Endothelial cell of umbilical vein (primary cell): ENCODE data around the gene TMEM151A. TPM values are rescaled to one million over a fixed set of nuclear protein-coding genes. Genes with fewer than 3 reads are reported as not detected.

Source experiments
- BruUV-seq: library from RNA; stranded (reverse); fragments of 400-500 nt; replicated peaks from 2 replicates; lab custom pipeline; 2021; lab: Mats Ljungman, UMichigan
- CTCF ChIA-PET: fragments of 300-600, 350-600 bp; sonication (Branson Sonifier 250); formaldehyde crosslinking; loops from one replicate; lab custom pipeline; 2021; ENCODE audit warnings: antibody characterized with exemption, inconsistent platforms; lab: Charles Lee
- POLR2A ChIA-PET: fragments of 300-600, 350-600 bp; sonication (Branson Sonifier 250); formaldehyde crosslinking; loops from one replicate; lab custom pipeline; 2021; ENCODE audit warnings: antibody characterized with exemption, inconsistent platforms; lab: Charles Lee
- DNase-seq: peaks from one replicate; pipeline ENCODE4 v3.0.0-alpha.2; 2011; ENCODE audit warnings: low read depth, low spot score
- FAIRE-seq: peaks from 2 replicates; lab custom pipeline; 2011; peaks lifted over from hg19 to GRCh38; lab: Jason Lieb, UNC
- H2AFZ ChIP-seq: 2 replicates; pipeline ENCODE4 v1.6.0; 2012; ENCODE audit warnings: low read depth, low read length, control low read depth, inconsistent platforms
- H3K27ac ChIP-seq: 2 replicates; pipeline ENCODE4 v1.5.1; 2011; ENCODE audit warnings: low read depth, mild to moderate bottlenecking, control low read depth, low read length, moderate library complexity; ENCODE audit not compliant: insufficient read depth
- H3K27me3 ChIP-seq, 2 experiments: 2 replicates each; pipeline versions ENCODE4 v1.6.0 to v1.6.1; 2011; ENCODE audit warnings: low read length in 2 of 2, mixed read lengths in 1 of 2; ENCODE audit not compliant: control insufficient read depth in 2 of 2, insufficient read depth in 2 of 2
- H3K36me3 ChIP-seq, 2 experiments: 2 replicates in 1 of 2; 3 replicates in 1 of 2; pipeline ENCODE4 v1.5.1; 2011; ENCODE audit warnings: low read length in 2 of 2, mild to moderate bottlenecking in 1 of 2, moderate library complexity in 1 of 2; ENCODE audit not compliant: control insufficient read depth in 2 of 2, insufficient read depth in 2 of 2; ENCODE audit errors: extremely low read depth in 1 of 2
- H3K4me1 ChIP-seq: 3 replicates; pipeline ENCODE4 v1.5.1; 2011; ENCODE audit warnings: mild to moderate bottlenecking, low read length; ENCODE audit not compliant: control insufficient read depth, insufficient read depth; ENCODE audit errors: extremely low read depth
- H3K4me2 ChIP-seq: 2 replicates; pipeline ENCODE4 v1.6.1; 2011; ENCODE audit warnings: low read length, control low read depth, mixed read lengths; ENCODE audit not compliant: insufficient read depth
- H3K4me3 ChIP-seq, 3 experiments: fragments of 200-600 bp in 1 of 3; sonication (generic), shearing (Covaris generic) in 1 of 3; replicated peaks in 1 of 3; 2 replicates each; pipeline ENCODE4 v1.5.1; 2011 to 2016; ENCODE audit warnings: control low read depth in 3 of 3, low read length in 3 of 3, mild to moderate bottlenecking in 2 of 3, inconsistent platforms in 1 of 3, low read depth in 1 of 3, moderate library complexity in 1 of 3; ENCODE audit not compliant: insufficient read depth in 1 of 3
- H3K79me2 ChIP-seq: 2 replicates; pipeline ENCODE4 v1.6.0; 2012; ENCODE audit warnings: low read length, inconsistent platforms; ENCODE audit not compliant: control insufficient read depth, insufficient read depth
- H3K9ac ChIP-seq: replicated peaks from 2 replicates; pipeline ENCODE3; 2011; ENCODE audit warnings: low read length, control low read depth; ENCODE audit not compliant: insufficient read depth; ENCODE audit errors: extremely low read depth
- H3K9me1 ChIP-seq: replicated peaks from 3 replicates; pipeline ENCODE4 v1.6.0; 2011; ENCODE audit warnings: mild to moderate bottlenecking, low read length; ENCODE audit not compliant: control insufficient read depth, insufficient read depth; ENCODE audit errors: extremely low read depth
- H3K9me3 ChIP-seq: replicated peaks from 2 replicates; pipeline ENCODE4 v1.5.1; 2012; ENCODE audit warnings: low read length, inconsistent platforms; ENCODE audit not compliant: control insufficient read depth, insufficient read depth
- H4K20me1 ChIP-seq: replicated peaks from 2 replicates; pipeline ENCODE3; 2011; ENCODE audit warnings: mild to moderate bottlenecking, low read length; ENCODE audit not compliant: control insufficient read depth, insufficient read depth; ENCODE audit errors: extremely low read depth
- FOS ChIP-seq: IDR thresholded peaks from 2 replicates; pipeline ENCODE4 v1.6.1; 2011; ENCODE audit warnings: mild to moderate bottlenecking, low read length, moderate library complexity, borderline replicate concordance; ENCODE audit not compliant: insufficient read depth
- GATA2 ChIP-seq: IDR thresholded peaks from 2 replicates; pipeline ENCODE4 v1.7.0; 2011; ENCODE audit warnings: low read depth, mild to moderate bottlenecking, moderate library complexity, mixed read lengths, low read length; ENCODE audit not compliant: insufficient read length, insufficient read depth
- JUN ChIP-seq: IDR thresholded peaks from 2 replicates; pipeline ENCODE4 v1.6.1; 2011; ENCODE audit warnings: borderline replicate concordance, low read depth; ENCODE audit not compliant: insufficient read length, insufficient read depth
- MYC ChIP-seq: IDR thresholded peaks from one replicate; pipeline ENCODE4 v1.6.1; 2011; ENCODE audit warnings: mild to moderate bottlenecking, low read depth, low read length
- dilution Hi-C: fragments of 300-500 bp; cut with MboI; formaldehyde crosslinking; loops from one replicate; pipeline ENCODE4 v1.15.0; 2019; ENCODE audit warnings: low sequenced_read_pairs; ENCODE audit not compliant: extremely low pct_ligation_motif_present
- intact Hi-C: fragments of 100-400 bp; cut with micrococcal nuclease; formaldehyde crosslinking; loops from one replicate; pipeline ENCODE4 v1.10.0; 2022
- polyA plus RNA-seq, 4 experiments: library from polyadenylated mRNA; depleted of rRNA in 3 of 4; stranded (reverse) in 3 of 4; unstranded in 1 of 4; fragments of >200 nt; gene quantifications; 2 replicates each; pipeline versions ENCODE4 v1.2.1 to v1.2.3, GENCODE V29; 2011 to 2012; ENCODE audit warnings: missing spikeins in 1 of 4
- total RNA-seq: library from RNA; stranded (reverse); gene quantifications from 2 replicates; pipeline ENCODE4 v1.2.3, GENCODE V29; 2021
- TF ChIP-seq, protein P1 (sequence below), 2 donors: IDR thresholded peaks; 1 replicate in 1 of 2; 2 replicates in 1 of 2; pipeline ENCODE4 v1.5.1; 2011; ENCODE audit warnings: low read length in 2 of 2, mild to moderate bottlenecking in 2 of 2, moderate library complexity in 2 of 2, control low read depth in 1 of 2, inconsistent platforms in 1 of 2, low read depth in 1 of 2; ENCODE audit not compliant: insufficient read depth in 1 of 2; ENCODE audit errors: extremely low read depth in 1 of 2

The TMEM151A gene
- total and polyA plus RNA-seq, 2 donors (not counting 3 experiments of a cell fraction or from before 2014, with no cell fraction given), result not detected

DNA sequence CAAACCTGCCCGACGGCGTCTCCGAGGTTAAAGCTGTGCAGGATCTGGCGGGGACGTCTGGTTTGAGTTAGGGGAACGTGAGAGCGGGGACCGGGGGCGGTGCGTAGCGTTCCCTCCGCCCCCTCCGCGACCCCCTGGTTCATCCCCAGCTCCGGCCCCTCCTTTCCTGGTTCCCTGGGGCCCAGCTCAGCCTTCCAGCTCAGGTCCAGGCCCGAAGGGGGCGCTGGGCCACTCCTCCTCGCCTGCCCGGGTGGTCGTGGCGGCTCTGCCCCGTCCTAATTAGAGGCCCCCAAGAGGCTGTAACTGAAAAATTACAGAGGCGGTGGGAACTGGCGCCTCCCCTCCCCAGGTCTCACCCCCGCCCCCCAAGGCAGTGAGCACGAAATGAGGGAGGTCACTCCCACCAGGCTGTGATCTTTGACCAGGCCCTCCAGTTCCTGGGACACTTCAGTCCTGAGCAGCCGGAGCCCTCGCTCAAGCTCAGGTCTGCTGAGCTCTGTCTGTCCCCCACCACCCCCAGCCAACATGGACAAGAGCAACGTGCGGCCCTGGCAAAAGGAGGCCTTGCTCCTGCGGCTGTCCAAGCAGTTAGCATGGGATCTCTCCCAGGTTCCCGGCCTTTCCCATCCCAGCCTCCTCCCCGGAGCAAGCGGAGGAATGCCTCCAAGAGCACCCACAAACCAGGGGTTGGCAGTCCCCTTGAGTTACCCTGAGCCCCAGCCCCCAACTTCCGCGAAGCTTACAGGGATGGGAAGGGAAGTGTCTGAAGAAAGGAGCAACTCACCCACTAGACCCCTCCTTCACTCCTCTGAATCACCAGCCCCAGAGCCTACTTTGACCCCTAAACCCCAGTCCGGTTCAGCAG, 21.9 kb downstream of the TMEM151A start:
- H3K27me3 ChIP-seq, result peaks cover 3 to 10% of the 10 kb centered on the region in 2 experiments
- no peaks in the 10 kb centered on the region for H3K9me1 ChIP-seq
- no peak overlapping the region for H3K27ac ChIP-seq
- peak overlapping the region; percentile 56 for H3K4me2 ChIP-seq
- H3K4me1 ChIP-seq, result peaks cover 4% of the 10 kb centered on the region
- no peak for FAIRE-seq
- H3K9ac ChIP-seq, result no peak overlapping the region
- no peak overlapping the region for H3K4me3 ChIP-seq
- intact Hi-C loops (loop anchor here (2.0 to 5.0 kb wide), 2 partner anchors 23 to 124 kb away; partner anchors contain the start of genes MRPL11 and RIN1), dilution Hi-C loops (no loop called here)
- CTCF ChIA-PET, result interaction anchor here (0.8 to 9.5 kb wide), 10 partner anchors 9 to 82 kb away, joined by 3 to 225 read pairs (median 26); partner anchors contain the start of genes RIN1 and YIF1A
- no peaks in the 10 kb centered on the region for H3K36me3 ChIP-seq
- no peaks in the 10 kb centered on the region for H3K9me3 ChIP-seq
- H3K79me2 ChIP-seq, result no peaks in the 10 kb centered on the region
- POLR2A ChIA-PET, result interaction anchor here (0.8 to 2.1 kb wide), 2 partner anchors 12 to 24 kb away, joined by 4 to 8 read pairs; partner anchors contain the start of gene YIF1A
- no peak for DNase-seq
- BruUV-seq, result no TSS peak
- H2AFZ ChIP-seq, result peak overlapping the region; percentile 96
- no peaks in the 10 kb centered on the region for H4K20me1 ChIP-seq
- no peak for TF ChIP-seq FOS
- TF ChIP-seq, protein P1, sequence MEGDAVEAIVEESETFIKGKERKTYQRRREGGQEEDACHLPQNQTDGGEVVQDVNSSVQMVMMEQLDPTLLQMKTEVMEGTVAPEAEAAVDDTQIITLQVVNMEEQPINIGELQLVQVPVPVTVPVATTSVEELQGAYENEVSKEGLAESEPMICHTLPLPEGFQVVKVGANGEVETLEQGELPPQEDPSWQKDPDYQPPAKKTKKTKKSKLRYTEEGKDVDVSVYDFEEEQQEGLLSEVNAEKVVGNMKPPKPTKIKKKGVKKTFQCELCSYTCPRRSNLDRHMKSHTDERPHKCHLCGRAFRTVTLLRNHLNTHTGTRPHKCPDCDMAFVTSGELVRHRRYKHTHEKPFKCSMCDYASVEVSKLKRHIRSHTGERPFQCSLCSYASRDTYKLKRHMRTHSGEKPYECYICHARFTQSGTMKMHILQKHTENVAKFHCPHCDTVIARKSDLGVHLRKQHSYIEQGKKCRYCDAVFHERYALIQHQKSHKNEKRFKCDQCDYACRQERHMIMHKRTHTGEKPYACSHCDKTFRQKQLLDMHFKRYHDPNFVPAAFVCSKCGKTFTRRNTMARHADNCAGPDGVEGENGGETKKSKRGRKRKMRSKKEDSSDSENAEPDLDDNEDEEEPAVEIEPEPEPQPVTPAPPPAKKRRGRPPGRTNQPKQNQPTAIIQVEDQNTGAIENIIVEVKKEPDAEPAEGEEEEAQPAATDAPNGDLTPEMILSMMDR (IDR thresholded peaks at IDR 0.05; ENCODE audit: extremely low read depth in 1 of 2, insufficient read depth in 1 of 2, low read depth in 1 of 2, low read length in 2 of 2), result peak; percentile 3 to 11
- TF ChIP-seq MYC, result no peak
- no peak for TF ChIP-seq JUN
- TF ChIP-seq GATA2, result no peak
